SK-N-SH (cell line): Measurements from ENCODE around the gene NCKAP5. TPM values are rescaled to one million over a fixed set of nuclear protein-coding genes. Genes with fewer than 3 reads are reported as not detected.

Experiments used
- CTCF ChIA-PET: fragments of 300-600, 350-600 bp; formaldehyde crosslinking; extraction: SDS; loops from one replicate; lab custom pipeline; 2021; lab: Yijun Ruan, JAX
- POLR2A ChIA-PET: fragments of 350-600 bp; sonication (Branson Sonifier 250); formaldehyde crosslinking; extraction: SDS; loops from one replicate; lab custom pipeline; 2020; ENCODE audit warnings: antibody characterized with exemption, inconsistent platforms; lab: Yijun Ruan, JAX
- DNase-seq: peaks from one replicate; pipeline ENCODE4 v3.0.0; 2012
- H2AFZ ChIP-seq: fragments of 200-600 bp; sonication (generic); 2 replicates; pipeline ENCODE4 v1.8.1; 2016; ENCODE audit warnings: antibody characterized with exemption, mild to moderate bottlenecking, low read depth
- H3F3A ChIP-seq: fragments of 200-600 bp; sonication (generic); replicated peaks from 2 replicates; pipeline ENCODE3; 2016; ENCODE audit warnings: antibody characterized with exemption, mild to moderate bottlenecking; ENCODE audit not compliant: insufficient read depth
- H3K27ac ChIP-seq, 2 experiments: fragments of 200-500 bp in 1 of 2; fragments of 200-600 bp in 1 of 2; sonication (Bioruptor generic) in 1 of 2; sonication (generic), shearing (Covaris generic) in 1 of 2; 2 replicates each; pipeline versions ENCODE4 v1.5.1 to v1.6.1; 2014 to 2016; ENCODE audit warnings: low read depth in 2 of 2, inconsistent platforms in 1 of 2, low read length in 1 of 2, mild to moderate bottlenecking in 1 of 2, mixed read lengths in 1 of 2
- H3K27me3 ChIP-seq: fragments of 200-600 bp; sonication (generic), shearing (Covaris generic); 2 replicates; pipeline ENCODE4 v1.6.1; 2016; ENCODE audit warnings: mixed run types; ENCODE audit not compliant: insufficient read depth
- H3K36me3 ChIP-seq, 2 experiments: fragments of 200-500 bp in 1 of 2; fragments of 200-600 bp in 1 of 2; sonication (Bioruptor generic) in 1 of 2; sonication (generic) in 1 of 2; replicated peaks in 1 of 2; 2 replicates each; pipeline versions ENCODE3 to v1.5.1; 2014 to 2016; ENCODE audit warnings: low read length in 1 of 2, mild to moderate bottlenecking in 1 of 2; ENCODE audit not compliant: insufficient read depth in 2 of 2, control insufficient read depth in 1 of 2
- H3K4me1 ChIP-seq, 2 experiments: fragments of 200-500 bp in 1 of 2; fragments of 200-600 bp in 1 of 2; sonication (Bioruptor generic) in 1 of 2; sonication (generic), shearing (Covaris generic) in 1 of 2; 2 replicates each; pipeline versions ENCODE4 v1.5.1 to v1.6.1; 2014 to 2016; ENCODE audit warnings: low read depth in 1 of 2, low read length in 1 of 2, mixed run types in 1 of 2; ENCODE audit not compliant: insufficient read depth in 2 of 2, control insufficient read depth in 1 of 2
- H3K4me2 ChIP-seq: fragments of 200-600 bp; sonication (generic), shearing (Covaris generic); 2 replicates; pipeline ENCODE4 v1.6.1; 2017; ENCODE audit warnings: mixed run types
- H3K4me3 ChIP-seq, 2 experiments: fragments of 200-500 bp in 1 of 2; fragments of 200-600 bp in 1 of 2; sonication (Bioruptor generic) in 1 of 2; sonication (generic), shearing (Covaris generic) in 1 of 2; 2 replicates each; pipeline versions ENCODE4 v1.5.1 to v1.8.1; 2014 to 2016; ENCODE audit warnings: low read depth in 2 of 2, inconsistent platforms in 1 of 2, low read length in 1 of 2, mild to moderate bottlenecking in 1 of 2, mixed read lengths in 1 of 2, moderate library complexity in 1 of 2
- H3K79me2 ChIP-seq: fragments of 200-600 bp; sonication (generic); 2 replicates; pipeline ENCODE4 v1.8.1; 2017; ENCODE audit warnings: mild to moderate bottlenecking; ENCODE audit not compliant: insufficient read depth
- H3K9ac ChIP-seq: fragments of 200-600 bp; sonication (generic); 2 replicates; pipeline ENCODE4 v1.6.1; 2017; ENCODE audit warnings: mixed run types
- H3K9me2 ChIP-seq: fragments of 200-600 bp; sonication (generic); 2 replicates; pipeline ENCODE4 v1.6.1; 2017; ENCODE audit warnings: mixed run types
- H3K9me3 ChIP-seq: fragments of 200-600 bp; sonication (generic); 2 replicates; pipeline ENCODE4 v1.6.1; 2017; ENCODE audit warnings: mixed run types, mild to moderate bottlenecking, moderate library complexity
- H4K20me1 ChIP-seq: fragments of 200-600 bp; sonication (generic); 2 replicates; pipeline ENCODE4 v1.6.1; 2017; ENCODE audit warnings: mild to moderate bottlenecking, mixed run types; ENCODE audit not compliant: insufficient read depth
- CHD2 ChIP-seq: fragments of 150-350 bp; IDR thresholded peaks from 2 replicates; pipeline ENCODE4 v1.6.1; 2018; ENCODE audit warnings: low read length; ENCODE audit not compliant: partially characterized antibody
- ELF1 ChIP-seq: IDR thresholded peaks from 2 replicates; pipeline ENCODE4 v1.4.0; 2012
- EZH2phosphoT487 ChIP-seq: fragments of 200-600 bp; sonication (generic); IDR thresholded peaks from 2 replicates; pipeline ENCODE4 v1.6.1; 2017; ENCODE audit warnings: low read depth, mixed run types, mild to moderate bottlenecking, antibody characterized with exemption, moderate library complexity, borderline replicate concordance
- NFIC ChIP-seq: IDR thresholded peaks from 2 replicates; pipeline ENCODE4 v1.4.0; 2012; ENCODE audit warnings: borderline replicate concordance
- NRF1 ChIP-seq: IDR thresholded peaks from 2 replicates; pipeline ENCODE4 v1.6.1; 2012; ENCODE audit warnings: low read depth, mild to moderate bottlenecking, low read length
- RFX5 ChIP-seq: IDR thresholded peaks from 2 replicates; pipeline ENCODE4 v1.6.1; 2012; ENCODE audit warnings: mild to moderate bottlenecking, improper control_type of control experiment, low read length
- RXRA ChIP-seq: IDR thresholded peaks from 2 replicates; pipeline ENCODE4 v1.4.0; 2012; ENCODE audit warnings: low read depth, mild to moderate bottlenecking, borderline replicate concordance
- SIN3A ChIP-seq: IDR thresholded peaks from 2 replicates; pipeline ENCODE4 v1.6.1; 2012; ENCODE audit warnings: low read depth, mild to moderate bottlenecking, low read length, moderate library complexity, borderline replicate concordance
- TEAD4 ChIP-seq: IDR thresholded peaks from 2 replicates; pipeline ENCODE4 v1.4.0; 2012; ENCODE audit warnings: mild to moderate bottlenecking, borderline replicate concordance; ENCODE audit not compliant: insufficient read depth
- WGBS: methylation state at CpG from one replicate; pipeline ENCODE4 v1.1.6; 2017; ENCODE audit warnings: low lambda C conversion rate; 5-methylcytosine and 5-hydroxymethylcytosine counted together
- polyA plus RNA-seq, 3 experiments: library from polyadenylated mRNA; depleted of rRNA; stranded (reverse); fragments of >200 nt; gene quantifications; 2 replicates each; pipeline ENCODE4 v1.2.3, GENCODE V29; 2012
- TF ChIP-seq, protein P1 (sequence below): fragments of 150-350 bp; IDR thresholded peaks from 2 replicates; pipeline ENCODE4 v1.6.1; 2017; ENCODE audit warnings: antibody characterized with exemption, low read length, low read depth, borderline replicate concordance
- TF ChIP-seq, protein P2 (sequence below): IDR thresholded peaks from 2 replicates; pipeline ENCODE4 v1.6.1; 2012; ENCODE audit warnings: mild to moderate bottlenecking, low read depth, low read length, moderate library complexity
- TF ChIP-seq, protein P3 (sequence below): fragments of 150-350 bp; IDR thresholded peaks from 2 replicates; pipeline ENCODE4 v1.6.1; 2016; ENCODE audit warnings: mild to moderate bottlenecking, low read depth, low read length

Gene NCKAP5
- polyA plus RNA-seq, 1 of the 3 experiments (the other 2 are of a cell fraction) = 0.02 TPM

DNA sequence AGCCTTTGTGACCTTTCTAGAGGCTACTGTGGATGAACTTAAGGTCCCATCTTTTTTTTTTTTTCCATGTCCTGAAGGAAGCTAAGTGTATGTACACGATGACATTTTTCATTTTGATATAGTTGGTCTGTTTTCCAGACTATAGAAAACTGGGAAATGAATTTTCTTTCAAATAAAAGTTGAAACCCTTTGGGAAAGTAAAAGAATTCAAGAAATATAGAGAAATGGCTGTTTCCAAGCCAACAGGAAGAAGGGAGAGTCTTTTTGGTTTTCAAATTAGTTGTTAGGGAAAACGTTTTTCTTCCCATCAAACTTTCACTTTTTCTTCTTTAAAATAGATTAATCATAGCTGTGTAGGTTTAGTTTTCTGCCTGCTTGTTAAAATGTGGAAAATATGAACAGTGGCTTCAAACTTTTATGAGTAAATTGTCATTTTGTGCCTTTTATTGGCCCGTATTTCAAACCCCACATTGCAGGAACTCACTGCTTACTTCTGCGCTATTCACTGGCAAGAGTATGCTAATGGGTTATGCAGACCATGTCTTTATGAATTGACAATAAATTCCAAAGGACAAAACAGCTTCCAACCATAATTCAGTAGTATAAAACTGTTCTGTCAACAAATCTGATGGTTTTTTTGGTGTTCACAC lies 870.6 kb downstream of the NCKAP5 start:
- Histone ChIP-seq H3K9me3 (no peaks in the 10 kb centered on the region), H3K4me1 (no peaks in the 10 kb centered on the region), H3K36me3 (no peaks in the 10 kb centered on the region), H3F3A (no peaks in the 10 kb centered on the region), H3K27ac (no peak overlapping the region), H2AFZ (no peak overlapping the region), H3K9ac (no peak overlapping the region), H3K79me2 (no peaks in the 10 kb centered on the region), H3K4me2 (no peak overlapping the region), H3K27me3 (no peaks in the 10 kb centered on the region), H3K4me3 (no peak overlapping the region), H3K9me2 (no peaks in the 10 kb centered on the region), H4K20me1 (no peaks in the 10 kb centered on the region)
- ChIA-PET CTCF (interaction anchor here (1.5 kb wide), 1 partner anchor 10 kb away, joined by 4 read pairs; no protein-coding TSS in a partner anchor), POLR2A (no interaction called here)
- TF ChIP-seq CHD2 (no peak), TEAD4 (no peak), RXRA (no peak), NRF1 (no peak)
- 65% methylated on average over 4 of the region's 4 CpGs for WGBS
- DNase-seq = no peak

DNA sequence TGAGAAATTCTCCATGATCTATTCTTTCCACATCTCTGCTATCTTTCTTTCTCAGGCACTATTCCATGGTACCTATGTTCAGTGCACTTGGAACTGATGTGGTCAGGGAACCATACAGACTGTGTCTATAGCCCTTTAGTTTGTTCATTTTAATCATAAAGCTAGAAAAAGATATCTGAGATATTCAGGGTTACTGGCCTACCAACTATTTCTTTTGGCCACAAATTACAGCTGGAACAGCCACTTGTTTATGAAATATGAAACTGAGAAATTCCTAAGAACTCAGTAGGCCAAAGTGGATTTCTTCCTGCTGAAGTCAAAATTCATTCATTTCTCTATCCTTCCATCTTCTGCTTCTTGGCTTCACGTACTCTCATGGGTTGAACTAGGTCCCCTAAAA lies 875.4 kb downstream of the NCKAP5 start:
- POLR2A ChIA-PET = no interaction called here
- Histone ChIP-seq H3K79me2 (no peaks in the 10 kb centered on the region), H3K9me3 (no peaks in the 10 kb centered on the region), H3K4me1 (no peaks in the 10 kb centered on the region), H3F3A (no peaks in the 10 kb centered on the region), H3K36me3 (no peaks in the 10 kb centered on the region), H3K4me2 (no peak overlapping the region), H3K4me3 (no peak overlapping the region), H3K9ac (no peak overlapping the region), H3K27ac (no peak overlapping the region), H2AFZ (no peak overlapping the region), H4K20me1 (no peaks in the 10 kb centered on the region), H3K9me2 (no peaks in the 10 kb centered on the region), H3K27me3 (no peaks in the 10 kb centered on the region)
- CTCF ChIA-PET = no interaction called here
- TF ChIP-seq NFIC (no peak), SIN3A (no peak), EZH2phosphoT487 (no peak), ELF1 (no peak), RFX5 (no peak)
- TF ChIP-seq, protein P1, sequence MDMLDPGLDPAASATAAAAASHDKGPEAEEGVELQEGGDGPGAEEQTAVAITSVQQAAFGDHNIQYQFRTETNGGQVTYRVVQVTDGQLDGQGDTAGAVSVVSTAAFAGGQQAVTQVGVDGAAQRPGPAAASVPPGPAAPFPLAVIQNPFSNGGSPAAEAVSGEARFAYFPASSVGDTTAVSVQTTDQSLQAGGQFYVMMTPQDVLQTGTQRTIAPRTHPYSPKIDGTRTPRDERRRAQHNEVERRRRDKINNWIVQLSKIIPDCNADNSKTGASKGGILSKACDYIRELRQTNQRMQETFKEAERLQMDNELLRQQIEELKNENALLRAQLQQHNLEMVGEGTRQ = no peak
- TF ChIP-seq, protein P2, sequence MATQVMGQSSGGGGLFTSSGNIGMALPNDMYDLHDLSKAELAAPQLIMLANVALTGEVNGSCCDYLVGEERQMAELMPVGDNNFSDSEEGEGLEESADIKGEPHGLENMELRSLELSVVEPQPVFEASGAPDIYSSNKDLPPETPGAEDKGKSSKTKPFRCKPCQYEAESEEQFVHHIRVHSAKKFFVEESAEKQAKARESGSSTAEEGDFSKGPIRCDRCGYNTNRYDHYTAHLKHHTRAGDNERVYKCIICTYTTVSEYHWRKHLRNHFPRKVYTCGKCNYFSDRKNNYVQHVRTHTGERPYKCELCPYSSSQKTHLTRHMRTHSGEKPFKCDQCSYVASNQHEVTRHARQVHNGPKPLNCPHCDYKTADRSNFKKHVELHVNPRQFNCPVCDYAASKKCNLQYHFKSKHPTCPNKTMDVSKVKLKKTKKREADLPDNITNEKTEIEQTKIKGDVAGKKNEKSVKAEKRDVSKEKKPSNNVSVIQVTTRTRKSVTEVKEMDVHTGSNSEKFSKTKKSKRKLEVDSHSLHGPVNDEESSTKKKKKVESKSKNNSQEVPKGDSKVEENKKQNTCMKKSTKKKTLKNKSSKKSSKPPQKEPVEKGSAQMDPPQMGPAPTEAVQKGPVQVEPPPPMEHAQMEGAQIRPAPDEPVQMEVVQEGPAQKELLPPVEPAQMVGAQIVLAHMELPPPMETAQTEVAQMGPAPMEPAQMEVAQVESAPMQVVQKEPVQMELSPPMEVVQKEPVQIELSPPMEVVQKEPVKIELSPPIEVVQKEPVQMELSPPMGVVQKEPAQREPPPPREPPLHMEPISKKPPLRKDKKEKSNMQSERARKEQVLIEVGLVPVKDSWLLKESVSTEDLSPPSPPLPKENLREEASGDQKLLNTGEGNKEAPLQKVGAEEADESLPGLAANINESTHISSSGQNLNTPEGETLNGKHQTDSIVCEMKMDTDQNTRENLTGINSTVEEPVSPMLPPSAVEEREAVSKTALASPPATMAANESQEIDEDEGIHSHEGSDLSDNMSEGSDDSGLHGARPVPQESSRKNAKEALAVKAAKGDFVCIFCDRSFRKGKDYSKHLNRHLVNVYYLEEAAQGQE = no peak
- TF ChIP-seq, protein P3, sequence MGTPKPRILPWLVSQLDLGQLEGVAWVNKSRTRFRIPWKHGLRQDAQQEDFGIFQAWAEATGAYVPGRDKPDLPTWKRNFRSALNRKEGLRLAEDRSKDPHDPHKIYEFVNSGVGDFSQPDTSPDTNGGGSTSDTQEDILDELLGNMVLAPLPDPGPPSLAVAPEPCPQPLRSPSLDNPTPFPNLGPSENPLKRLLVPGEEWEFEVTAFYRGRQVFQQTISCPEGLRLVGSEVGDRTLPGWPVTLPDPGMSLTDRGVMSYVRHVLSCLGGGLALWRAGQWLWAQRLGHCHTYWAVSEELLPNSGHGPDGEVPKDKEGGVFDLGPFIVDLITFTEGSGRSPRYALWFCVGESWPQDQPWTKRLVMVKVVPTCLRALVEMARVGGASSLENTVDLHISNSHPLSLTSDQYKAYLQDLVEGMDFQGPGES = no peak
- no peak for DNase-seq
- WGBS = 83% methylated on average over 1 of the region's 1 CpG
